ENCODE results near the gene TNP2. TPM values are rescaled to one million over a fixed set of nuclear protein-coding genes. Genes with fewer than 3 reads are reported as not detected.
"Not testable (repeated sequence)": the region's sequence is repeated elsewhere in the genome, so short reads cannot be mapped to it uniquely, and the experiment has no call there.

TNP2 gene
- total RNA-seq, 1 donor, result not detected

DNA sequence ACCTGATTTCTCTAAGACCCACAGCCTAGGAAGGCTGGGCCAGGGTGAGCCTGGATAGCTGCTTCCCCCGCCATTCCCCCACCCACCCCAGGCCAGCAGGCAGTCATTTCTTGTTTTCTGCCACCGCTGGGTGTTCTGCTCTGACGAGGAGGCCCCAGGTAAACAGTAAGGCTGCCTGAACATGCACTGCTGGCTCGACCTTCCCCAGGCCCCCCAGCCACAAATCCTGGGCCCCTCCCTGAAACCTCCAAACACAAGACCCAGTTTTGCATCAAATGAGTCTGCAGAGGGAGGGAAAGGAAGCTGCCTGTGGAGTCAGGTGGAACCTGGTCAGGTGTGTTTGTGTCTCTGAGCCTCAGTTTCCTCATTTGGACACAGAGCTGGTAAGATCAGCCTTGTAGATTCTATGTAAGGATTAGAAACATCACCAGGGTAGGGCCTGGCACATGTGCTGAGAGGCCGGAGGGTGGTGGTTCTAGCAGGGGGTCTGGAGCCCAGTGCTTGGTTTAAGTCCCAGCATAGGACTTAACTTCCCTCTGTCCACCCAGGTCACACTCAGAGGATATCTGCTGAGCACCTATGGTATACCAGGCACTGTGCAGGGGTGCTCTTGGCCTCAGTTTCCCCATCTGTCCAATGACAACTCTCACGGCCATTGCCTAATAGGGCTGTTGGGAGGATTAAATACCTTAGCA, 30.9 kb upstream of the TNP2 start:
- TF ChIP-seq, protein P1, sequence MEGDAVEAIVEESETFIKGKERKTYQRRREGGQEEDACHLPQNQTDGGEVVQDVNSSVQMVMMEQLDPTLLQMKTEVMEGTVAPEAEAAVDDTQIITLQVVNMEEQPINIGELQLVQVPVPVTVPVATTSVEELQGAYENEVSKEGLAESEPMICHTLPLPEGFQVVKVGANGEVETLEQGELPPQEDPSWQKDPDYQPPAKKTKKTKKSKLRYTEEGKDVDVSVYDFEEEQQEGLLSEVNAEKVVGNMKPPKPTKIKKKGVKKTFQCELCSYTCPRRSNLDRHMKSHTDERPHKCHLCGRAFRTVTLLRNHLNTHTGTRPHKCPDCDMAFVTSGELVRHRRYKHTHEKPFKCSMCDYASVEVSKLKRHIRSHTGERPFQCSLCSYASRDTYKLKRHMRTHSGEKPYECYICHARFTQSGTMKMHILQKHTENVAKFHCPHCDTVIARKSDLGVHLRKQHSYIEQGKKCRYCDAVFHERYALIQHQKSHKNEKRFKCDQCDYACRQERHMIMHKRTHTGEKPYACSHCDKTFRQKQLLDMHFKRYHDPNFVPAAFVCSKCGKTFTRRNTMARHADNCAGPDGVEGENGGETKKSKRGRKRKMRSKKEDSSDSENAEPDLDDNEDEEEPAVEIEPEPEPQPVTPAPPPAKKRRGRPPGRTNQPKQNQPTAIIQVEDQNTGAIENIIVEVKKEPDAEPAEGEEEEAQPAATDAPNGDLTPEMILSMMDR (IDR thresholded peaks at IDR 0.05; ENCODE audit: insufficient read depth, low read length), result no peak
- H3K4me3 ChIP-seq (ENCODE audit: low read depth, low read length), result no peak overlapping the region
- DNase-seq (ENCODE audit: low read depth), result no peak

GRCh38 chr16:11298950-11299547, 29.9 kb upstream of the TNP2 start:
- not testable (repeated sequence) for DNase-seq (ENCODE audit: low read depth); H3K4me3 ChIP-seq (ENCODE audit: low read depth, low read length)

- DNase-seq (ENCODE audit: low read depth), result no peak
- TF ChIP-seq, protein P1 (IDR thresholded peaks at IDR 0.05; ENCODE audit: insufficient read depth, low read length), result no peak
- H3K4me3 ChIP-seq (ENCODE audit: low read depth, low read length), result no peak overlapping the region
These were observed 29.2 kb upstream of the TNP2 start for GRCh38 chr16:11298143-11298900.

DNA sequence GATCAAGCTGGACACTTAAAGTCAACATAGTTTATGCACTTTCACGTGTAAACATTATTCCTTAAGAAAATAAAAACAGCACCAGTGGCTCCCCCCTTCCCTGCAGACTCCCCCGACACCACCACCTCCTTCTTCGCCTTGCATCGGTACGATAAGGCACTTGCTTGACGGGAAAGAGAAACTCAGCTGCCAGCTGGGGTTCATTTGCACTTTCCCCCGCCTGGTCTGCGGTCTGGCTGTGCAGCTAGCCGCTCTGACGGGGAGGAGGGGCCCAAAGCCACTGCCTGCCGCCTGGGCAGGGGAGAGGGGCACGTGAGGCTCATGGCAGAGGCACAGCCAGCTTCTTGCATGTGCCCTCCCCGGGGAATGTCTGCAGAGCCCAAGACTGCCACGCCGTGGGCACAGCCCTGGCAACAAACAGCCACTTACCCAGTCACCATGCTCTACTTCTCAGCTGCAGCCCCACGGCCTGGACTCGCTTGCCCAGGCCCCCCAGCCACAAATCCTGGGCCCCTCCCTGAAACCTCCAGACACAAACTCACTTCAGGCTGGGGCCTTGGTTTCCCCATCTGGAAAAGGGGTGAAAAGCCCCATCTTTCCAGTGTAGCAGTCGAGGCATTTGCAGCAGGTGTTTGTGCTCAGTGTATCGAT, 28.5 kb upstream of the TNP2 start:
- DNase-seq (ENCODE audit: low read depth), result peak; percentile 61
- TF ChIP-seq, protein P1 (IDR thresholded peaks at IDR 0.05; ENCODE audit: insufficient read depth, low read length), result no peak
- peak overlapping the region; percentile 9 for H3K4me3 ChIP-seq (ENCODE audit: low read depth, low read length)

GRCh38 chr16:11296706-11297491, 27.8 kb upstream of the TNP2 start:
- TF ChIP-seq, protein P1 (IDR thresholded peaks at IDR 0.05; ENCODE audit: insufficient read depth, low read length), result no peak
- no peak overlapping the region for H3K4me3 ChIP-seq (ENCODE audit: low read depth, low read length)

GRCh38 chr16:11296351-11296705, 27.2 kb upstream of the TNP2 start:
- TF ChIP-seq, protein P1 (IDR thresholded peaks at IDR 0.05; ENCODE audit: insufficient read depth, low read length), result no peak
- no peak overlapping the region for H3K4me3 ChIP-seq (ENCODE audit: low read depth, low read length)
- DNase-seq (ENCODE audit: low read depth), result no peak

More at GRCh38 chr16:11296706-11297491, 27.8 kb upstream of the TNP2 start:
- no peak for DNase-seq (ENCODE audit: low read depth)
